Measurements from ENCODE around the gene HDAC1. TPM values are rescaled to one million over a fixed set of nuclear protein-coding genes. Genes with fewer than 3 reads are reported as not detected.

The HDAC1 gene
- total and polyA plus RNA-seq, 2 of the 13 experiments (the other 11 are each of a cell fraction or from before 2014, with no cell fraction given), result 93.5 to 189 TPM

DNA sequence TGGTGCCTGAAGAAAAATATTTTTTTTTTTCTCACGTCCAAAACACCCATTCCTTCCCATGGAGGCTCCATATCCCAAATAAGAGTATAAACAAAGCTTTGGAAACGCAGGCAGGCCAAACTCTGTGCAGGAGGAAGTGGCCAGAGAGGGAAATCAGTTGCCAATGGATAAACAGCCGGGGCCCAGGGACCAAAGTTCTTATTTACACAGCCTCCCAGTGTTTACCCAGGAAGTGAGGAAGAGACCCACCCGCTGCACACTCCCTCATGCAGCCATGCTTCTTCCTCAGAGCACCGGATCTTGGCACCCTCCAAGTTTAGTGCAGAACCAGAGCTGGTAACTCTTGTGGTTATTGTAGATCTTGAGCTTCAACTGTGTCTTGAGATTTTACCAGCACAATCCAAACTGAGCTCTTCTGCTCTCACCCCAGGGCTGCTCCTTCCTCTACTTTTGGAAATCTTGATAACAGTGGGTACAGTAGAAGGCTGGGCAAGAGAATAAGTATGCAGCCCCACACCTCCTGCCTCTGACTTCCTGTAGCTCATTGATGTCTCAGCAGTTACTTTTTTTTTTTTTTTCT is 29.9 kb downstream of the HDAC1 start (continued):
- TF ChIP-seq, protein P1, sequence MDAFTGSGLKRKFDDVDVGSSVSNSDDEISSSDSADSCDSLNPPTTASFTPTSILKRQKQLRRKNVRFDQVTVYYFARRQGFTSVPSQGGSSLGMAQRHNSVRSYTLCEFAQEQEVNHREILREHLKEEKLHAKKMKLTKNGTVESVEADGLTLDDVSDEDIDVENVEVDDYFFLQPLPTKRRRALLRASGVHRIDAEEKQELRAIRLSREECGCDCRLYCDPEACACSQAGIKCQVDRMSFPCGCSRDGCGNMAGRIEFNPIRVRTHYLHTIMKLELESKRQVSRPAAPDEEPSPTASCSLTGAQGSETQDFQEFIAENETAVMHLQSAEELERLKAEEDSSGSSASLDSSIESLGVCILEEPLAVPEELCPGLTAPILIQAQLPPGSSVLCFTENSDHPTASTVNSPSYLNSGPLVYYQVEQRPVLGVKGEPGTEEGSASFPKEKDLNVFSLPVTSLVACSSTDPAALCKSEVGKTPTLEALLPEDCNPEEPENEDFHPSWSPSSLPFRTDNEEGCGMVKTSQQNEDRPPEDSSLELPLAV (CRISPR knock-in tag; conservative IDR thresholded peaks at IDR 0.05; ENCODE audit: low read depth), result no peak
- TF ChIP-seq, protein P2, sequence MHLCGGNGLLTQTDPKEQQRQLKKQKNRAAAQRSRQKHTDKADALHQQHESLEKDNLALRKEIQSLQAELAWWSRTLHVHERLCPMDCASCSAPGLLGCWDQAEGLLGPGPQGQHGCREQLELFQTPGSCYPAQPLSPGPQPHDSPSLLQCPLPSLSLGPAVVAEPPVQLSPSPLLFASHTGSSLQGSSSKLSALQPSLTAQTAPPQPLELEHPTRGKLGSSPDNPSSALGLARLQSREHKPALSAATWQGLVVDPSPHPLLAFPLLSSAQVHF (CRISPR knock-in tag; IDR thresholded peaks at IDR 0.05), result no peak
- TF ChIP-seq MATR3 (CRISPR knock-in tag; IDR thresholded peaks at IDR 0.05) (no peak), HMG20A (CRISPR knock-in tag; IDR thresholded peaks at IDR 0.05; ENCODE audit: borderline replicate concordance) (peak; percentile 84), ZSCAN29 (CRISPR knock-in tag; conservative IDR thresholded peaks at IDR 0.05) (peak; percentile 31; the same call in 1 of the 2 replicates), ZNF329 (CRISPR knock-in tag; IDR thresholded peaks at IDR 0.05; ENCODE audit: low read depth) (no peak), ZFYVE20 (CRISPR knock-in tag; IDR thresholded peaks at IDR 0.05; ENCODE audit: borderline replicate concordance, low read depth) (no peak), FOXA1 (IDR thresholded peaks at IDR 0.05) (peak; percentile 94), FOXA1 (CRISPR knock-in tag; IDR thresholded peaks at IDR 0.05) (peak; percentile 99), ZNF709 (CRISPR knock-in tag; IDR thresholded peaks at IDR 0.05) (no peak), EZH2 (conservative IDR thresholded peaks at IDR 0.05; ENCODE audit: low read depth, low read length) (no peak), MAFF (IDR thresholded peaks at IDR 0.05; ENCODE audit: low read depth, low read length) (no peak)
- TF ChIP-seq, protein P3, sequence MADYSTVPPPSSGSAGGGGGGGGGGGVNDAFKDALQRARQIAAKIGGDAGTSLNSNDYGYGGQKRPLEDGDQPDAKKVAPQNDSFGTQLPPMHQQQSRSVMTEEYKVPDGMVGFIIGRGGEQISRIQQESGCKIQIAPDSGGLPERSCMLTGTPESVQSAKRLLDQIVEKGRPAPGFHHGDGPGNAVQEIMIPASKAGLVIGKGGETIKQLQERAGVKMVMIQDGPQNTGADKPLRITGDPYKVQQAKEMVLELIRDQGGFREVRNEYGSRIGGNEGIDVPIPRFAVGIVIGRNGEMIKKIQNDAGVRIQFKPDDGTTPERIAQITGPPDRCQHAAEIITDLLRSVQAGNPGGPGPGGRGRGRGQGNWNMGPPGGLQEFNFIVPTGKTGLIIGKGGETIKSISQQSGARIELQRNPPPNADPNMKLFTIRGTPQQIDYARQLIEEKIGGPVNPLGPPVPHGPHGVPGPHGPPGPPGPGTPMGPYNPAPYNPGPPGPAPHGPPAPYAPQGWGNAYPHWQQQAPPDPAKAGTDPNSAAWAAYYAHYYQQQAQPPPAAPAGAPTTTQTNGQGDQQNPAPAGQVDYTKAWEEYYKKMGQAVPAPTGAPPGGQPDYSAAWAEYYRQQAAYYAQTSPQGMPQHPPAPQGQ (CRISPR knock-in tag; IDR thresholded peaks at IDR 0.05; ENCODE audit: borderline replicate concordance), result no peak
- TF ChIP-seq, protein P4, sequence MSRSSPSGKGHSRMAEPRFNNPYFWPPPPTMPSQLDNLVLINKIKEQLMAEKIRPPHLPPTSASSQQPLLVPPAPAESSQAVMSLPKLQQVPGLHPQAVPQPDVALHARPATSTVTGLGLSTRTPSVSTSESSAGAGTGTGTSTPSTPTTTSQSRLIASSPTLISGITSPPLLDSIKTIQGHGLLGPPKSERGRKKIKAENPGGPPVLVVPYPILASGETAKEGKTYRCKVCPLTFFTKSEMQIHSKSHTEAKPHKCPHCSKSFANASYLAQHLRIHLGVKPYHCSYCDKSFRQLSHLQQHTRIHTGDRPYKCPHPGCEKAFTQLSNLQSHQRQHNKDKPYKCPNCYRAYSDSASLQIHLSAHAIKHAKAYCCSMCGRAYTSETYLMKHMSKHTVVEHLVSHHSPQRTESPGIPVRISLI (CRISPR knock-in tag; IDR thresholded peaks at IDR 0.05; ENCODE audit: borderline replicate concordance), result peak; percentile 21; the same call in 1 of the 2 replicates
- TF ChIP-seq, protein P5, sequence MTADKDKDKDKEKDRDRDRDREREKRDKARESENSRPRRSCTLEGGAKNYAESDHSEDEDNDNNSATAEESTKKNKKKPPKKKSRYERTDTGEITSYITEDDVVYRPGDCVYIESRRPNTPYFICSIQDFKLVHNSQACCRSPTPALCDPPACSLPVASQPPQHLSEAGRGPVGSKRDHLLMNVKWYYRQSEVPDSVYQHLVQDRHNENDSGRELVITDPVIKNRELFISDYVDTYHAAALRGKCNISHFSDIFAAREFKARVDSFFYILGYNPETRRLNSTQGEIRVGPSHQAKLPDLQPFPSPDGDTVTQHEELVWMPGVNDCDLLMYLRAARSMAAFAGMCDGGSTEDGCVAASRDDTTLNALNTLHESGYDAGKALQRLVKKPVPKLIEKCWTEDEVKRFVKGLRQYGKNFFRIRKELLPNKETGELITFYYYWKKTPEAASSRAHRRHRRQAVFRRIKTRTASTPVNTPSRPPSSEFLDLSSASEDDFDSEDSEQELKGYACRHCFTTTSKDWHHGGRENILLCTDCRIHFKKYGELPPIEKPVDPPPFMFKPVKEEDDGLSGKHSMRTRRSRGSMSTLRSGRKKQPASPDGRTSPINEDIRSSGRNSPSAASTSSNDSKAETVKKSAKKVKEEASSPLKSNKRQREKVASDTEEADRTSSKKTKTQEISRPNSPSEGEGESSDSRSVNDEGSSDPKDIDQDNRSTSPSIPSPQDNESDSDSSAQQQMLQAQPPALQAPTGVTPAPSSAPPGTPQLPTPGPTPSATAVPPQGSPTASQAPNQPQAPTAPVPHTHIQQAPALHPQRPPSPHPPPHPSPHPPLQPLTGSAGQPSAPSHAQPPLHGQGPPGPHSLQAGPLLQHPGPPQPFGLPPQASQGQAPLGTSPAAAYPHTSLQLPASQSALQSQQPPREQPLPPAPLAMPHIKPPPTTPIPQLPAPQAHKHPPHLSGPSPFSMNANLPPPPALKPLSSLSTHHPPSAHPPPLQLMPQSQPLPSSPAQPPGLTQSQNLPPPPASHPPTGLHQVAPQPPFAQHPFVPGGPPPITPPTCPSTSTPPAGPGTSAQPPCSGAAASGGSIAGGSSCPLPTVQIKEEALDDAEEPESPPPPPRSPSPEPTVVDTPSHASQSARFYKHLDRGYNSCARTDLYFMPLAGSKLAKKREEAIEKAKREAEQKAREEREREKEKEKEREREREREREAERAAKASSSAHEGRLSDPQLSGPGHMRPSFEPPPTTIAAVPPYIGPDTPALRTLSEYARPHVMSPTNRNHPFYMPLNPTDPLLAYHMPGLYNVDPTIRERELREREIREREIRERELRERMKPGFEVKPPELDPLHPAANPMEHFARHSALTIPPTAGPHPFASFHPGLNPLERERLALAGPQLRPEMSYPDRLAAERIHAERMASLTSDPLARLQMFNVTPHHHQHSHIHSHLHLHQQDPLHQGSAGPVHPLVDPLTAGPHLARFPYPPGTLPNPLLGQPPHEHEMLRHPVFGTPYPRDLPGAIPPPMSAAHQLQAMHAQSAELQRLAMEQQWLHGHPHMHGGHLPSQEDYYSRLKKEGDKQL (CRISPR knock-in tag; IDR thresholded peaks at IDR 0.05; ENCODE audit: low read depth), result peak; percentile 68; the same call in 1 of the 2 replicates
- TF ChIP-seq, protein P6, sequence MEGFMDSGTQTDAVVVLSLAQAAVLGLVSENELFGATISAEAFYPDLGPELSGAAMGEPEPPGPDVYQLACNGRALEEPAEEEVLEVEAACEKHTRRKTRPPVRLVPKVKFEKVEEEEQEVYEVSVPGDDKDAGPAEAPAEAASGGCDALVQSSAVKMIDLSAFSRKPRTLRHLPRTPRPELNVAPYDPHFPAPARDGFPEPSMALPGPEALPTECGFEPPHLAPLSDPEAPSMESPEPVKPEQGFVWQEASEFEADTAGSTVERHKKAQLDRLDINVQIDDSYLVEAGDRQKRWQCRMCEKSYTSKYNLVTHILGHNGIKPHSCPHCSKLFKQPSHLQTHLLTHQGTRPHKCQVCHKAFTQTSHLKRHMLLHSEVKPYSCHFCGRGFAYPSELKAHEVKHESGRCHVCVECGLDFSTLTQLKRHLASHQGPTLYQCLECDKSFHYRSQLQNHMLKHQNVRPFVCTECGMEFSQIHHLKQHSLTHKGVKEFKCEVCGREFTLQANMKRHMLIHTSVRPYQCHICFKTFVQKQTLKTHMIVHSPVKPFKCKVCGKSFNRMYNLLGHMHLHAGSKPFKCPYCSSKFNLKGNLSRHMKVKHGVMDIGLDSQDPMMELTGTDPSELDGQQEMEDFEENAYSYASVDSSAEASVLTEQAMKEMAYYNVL (CRISPR knock-in tag; IDR thresholded peaks at IDR 0.05; ENCODE audit: borderline replicate concordance), result peak; percentile 31; the same call in 1 of the 2 replicates

Measured in HepG2 (cell line).